NCI-H82 treated with DMSO at 0.1 percent for 48 hours (cell line): ENCODE data around the gene ZNF778.
"Not testable (repeated sequence)": the region's sequence is repeated elsewhere in the genome, so short reads cannot be mapped to it uniquely, and the experiment has no call there.

ENCODE experiments used
- DNase-seq: peaks from one replicate; lab custom pipeline; 2025; ENCODE audit not compliant: unreplicated experiment; lab: John Stamatoyannopoulos, UW

The ZNF778 gene

DNA sequence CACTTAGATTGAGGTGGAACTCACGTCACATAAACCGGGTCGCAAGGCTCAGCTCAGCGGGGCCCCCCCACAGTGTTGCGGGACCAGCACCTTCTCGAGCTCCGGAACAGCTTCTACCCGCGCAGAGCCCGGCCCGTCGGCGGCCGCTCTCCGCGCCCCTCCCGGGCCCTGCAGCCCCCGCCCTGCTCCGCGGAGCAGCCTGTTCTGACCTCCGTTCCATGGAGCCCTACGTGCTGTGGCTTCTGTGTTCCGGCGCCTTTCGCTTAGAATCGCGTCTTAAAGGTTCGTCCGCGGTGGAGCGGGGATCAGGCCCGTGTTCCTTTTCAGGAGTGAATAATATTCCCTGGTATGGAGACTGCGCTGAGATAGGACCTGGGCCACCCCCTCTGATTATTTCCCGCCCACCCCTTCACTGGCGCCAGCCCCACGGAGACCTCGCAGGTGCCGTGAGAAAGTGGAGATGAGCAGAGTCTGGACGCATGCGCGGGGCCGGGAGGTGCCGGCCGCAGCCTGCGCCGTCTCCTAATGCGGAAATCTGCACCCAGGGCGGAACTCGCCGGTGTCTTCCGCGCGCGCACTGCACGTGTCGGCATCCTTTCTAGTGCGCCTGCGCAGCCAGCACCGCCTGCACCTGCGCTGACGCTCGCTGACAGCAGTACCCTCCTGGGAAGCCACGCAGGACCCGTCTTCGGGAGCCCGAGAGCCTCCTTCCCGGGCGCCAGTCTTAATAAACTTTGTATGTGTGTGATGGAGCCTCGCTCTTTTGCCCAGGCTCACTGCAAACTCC lies 30.9 kb downstream of the ZNF778 start:
- no peak for DNase-seq

DNA sequence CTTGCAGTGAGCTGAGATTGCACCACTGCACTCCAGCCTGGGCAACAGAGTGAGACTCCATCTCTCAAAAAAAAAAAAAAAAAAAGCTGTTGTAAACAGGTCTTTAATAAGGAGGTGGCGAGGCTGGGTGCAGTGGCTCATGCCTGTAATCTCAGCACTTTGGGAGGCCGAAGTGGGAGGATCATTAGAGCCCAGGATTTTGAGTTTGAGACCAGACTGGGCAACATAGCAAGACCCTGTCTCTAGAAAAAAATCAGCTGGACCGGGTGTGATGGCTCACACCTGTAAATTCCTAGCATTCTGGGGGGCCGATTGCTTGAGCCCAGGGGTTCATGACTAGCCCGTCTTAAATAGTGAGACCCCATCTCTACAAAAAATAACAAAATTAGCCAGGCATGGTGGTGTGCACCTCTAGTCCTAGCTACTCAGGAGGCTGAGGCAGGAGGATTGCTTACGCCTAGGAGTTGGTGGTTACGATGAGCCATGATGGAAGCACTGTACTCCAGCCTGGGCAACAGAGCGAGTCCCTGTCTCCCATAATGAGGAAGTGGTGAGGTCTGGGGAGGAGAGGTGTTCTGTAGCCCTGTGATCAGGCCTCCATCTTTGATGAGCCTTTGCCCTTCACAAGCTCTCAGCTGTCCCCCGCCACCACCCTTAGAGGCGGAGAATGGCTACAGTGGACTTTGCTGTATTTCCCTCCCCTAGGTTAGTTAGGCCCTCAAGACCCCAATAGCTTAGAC lies 36.2 kb downstream of the ZNF778 start:
- DNase-seq: no peak

DNA sequence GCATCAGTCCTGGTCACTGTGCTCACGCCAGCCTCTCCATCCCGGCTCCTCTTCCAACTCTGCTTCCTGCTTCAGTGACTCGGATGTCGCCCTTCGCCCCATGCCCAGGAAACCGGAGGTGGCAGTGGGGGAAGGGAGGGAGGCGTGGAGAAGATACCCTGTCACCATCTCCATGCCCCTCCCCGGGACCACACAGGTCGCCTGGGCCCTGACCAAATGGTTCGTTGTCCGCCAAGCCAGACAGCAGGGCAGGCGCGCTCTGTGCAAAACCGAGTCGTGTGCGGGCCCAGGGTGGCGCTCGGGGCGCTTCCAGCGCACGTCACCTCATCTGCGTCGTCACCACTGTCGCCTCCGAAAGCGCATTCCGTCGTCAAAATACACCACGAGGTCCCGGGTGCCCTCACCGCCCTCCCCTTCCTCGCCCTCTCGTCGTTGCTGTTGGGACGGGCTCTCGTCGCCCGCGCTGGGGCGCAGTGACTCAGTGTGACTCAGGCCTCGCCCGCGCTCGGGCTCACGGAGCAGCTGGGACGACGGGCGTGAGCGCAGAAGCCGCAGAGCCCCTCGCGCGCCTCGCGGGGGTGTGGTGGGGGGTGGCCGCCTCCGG lies 39.2 kb downstream of the ZNF778 start:
- no peak for DNase-seq

DNA sequence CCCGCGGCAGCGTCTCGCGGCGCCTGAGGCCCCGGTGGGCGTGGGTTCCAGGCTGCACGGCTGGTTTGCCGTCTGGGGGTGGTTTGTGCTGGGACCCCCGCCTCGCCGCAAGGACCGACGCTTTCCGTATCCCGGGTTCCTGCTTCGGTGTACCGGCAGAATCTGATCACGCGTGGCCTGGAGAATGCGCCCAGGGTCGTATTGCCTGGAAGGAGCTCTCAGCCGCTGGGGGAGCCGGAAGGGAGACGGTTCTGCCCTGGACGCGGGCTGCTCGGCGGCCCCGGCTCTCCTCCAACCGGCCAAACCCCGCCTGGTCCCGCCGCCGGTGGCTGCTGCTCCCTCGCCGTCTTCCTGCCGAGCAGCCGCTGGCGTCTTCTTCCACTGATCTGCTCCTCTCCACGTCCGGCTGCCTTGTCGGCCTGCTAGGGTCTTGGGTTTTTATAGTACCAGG lies 39.8 kb downstream of the ZNF778 start:
- no peak for DNase-seq

DNA sequence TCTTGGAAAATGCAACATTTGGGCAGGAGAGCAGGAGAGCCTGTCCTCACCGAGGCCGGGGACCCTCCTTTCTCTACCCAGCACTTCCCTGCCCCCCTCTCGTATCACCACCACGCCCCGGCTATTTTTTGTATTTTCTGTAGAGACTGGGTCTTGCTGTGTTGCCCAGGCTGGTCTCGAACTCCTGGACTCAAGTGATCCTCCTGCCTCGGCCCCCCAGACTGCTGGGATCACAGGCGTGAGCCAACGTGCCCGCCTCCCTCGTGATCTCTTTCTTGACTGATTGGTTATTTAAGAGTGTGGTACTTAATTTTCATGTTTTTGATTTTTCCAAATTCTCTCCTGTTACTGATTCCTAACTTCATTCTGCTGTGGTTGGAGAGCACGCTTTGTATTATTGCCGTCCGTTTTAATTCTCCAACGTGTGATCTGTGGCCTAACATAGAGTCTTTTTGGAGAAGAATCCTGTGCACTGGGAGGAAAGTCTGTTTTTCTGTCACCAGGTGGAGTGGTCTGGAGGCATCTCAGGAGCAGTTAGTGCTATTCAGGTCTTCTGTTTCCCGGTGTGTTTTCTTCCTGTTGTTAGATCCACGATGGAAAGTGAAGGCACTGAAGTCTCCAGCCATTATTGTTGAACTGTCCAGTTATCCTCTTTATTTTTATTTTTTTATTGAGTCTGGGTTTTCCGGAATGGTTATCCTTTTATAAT lies 40.4 kb downstream of the ZNF778 start:
- DNase-seq: no peak

DNA sequence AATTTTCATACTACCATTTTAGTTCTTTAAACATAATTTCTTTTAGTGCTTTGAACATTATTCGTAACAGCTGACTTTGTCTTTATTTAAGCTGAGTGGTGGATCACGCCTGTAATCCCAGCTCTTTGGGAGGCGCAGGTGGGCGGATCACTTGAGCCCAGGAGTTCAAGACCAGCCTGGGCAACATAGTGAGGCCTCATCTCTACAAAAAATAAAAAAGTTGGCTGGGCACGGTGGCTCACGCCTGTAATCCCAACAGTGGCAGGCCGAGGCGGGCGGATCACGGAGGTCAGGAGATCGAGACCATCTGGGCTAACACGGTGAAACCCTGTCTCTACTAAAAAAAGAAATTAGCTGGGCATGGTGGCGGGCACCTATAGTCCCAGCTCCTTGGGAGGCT lies 42.4 kb downstream of the ZNF778 start:
- DNase-seq: not testable (repeated sequence)

DNA sequence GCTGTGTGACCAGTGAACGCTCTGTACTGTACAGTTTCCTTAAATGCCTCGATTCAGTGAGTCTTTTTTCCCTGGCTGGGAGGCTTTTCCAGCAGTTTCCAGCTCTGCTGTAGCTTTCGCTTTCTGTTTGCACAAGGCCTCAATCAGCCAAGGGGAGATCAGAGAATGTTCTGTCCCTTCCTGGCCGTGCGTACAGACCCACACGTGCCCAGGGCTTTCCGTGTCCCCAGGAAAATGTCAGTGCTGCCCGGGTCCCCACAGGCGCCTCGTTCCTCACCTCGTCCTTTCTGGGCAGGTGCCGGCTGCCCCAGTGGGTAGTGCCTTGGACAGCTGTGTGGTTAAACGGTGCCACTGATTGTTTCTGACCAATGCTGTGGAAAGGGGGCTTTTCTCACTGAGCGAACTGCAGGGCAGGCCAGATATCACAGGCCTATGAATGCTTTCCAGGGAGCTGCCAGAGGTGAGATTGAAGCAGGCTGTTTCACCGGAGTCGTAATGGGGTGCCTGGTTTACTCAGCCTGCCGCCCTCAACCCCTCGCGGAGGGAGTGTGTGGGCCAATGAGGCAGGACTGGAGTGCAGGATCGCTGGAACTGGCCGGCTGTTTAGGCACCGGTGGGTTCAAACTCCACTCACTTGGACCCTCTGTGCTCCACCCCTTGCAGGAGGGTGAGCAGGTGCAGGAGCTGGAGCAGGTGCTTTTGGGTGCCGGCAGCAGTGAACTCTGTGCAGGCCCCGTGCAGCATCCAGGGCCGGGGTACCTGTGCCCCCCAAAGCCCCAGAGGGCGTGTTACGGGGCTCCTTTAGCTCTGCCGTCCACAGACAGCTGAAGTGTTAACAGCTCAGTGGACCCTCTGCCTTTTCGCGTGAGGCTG lies 44.4 kb downstream of the ZNF778 start:
- no peak for DNase-seq

DNA sequence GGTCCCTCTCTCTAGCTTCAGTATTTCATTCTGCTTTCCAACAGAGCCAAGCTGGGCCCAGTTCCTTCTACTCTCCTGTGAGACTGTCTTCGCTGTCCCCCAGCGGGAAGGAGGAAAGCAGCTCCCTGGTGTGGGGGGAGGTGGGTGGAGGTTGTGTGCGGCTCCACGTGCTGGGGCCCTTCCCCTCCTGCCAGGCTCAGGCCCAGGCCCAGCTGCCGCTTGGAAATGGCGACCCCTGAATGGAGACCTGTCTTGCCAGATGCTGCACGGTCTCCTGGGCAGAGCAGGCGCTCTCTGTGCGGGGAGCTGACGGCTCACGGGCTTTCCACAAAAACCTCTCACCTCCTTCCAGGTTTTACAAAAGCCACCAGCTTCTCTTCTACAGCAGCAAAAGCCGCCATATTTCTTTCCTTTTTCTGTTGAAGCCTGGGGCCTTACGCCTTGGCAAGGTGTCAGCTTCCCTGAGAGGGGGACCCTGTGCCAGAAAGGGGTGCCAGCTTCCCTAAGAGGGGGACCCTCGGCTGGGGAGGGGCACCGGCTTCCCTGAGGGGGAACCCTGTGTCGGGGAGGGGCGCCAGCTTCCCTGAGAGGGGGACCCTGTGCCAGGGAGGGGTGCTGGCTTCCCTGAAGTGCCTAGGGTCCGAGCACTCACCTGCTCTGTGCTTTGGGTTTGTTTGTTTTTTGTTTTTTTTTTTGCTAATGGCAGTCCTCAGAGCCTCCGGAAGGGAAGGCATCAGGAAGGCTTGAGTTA lies 47.5 kb downstream of the ZNF778 start:
- no peak for DNase-seq

DNA sequence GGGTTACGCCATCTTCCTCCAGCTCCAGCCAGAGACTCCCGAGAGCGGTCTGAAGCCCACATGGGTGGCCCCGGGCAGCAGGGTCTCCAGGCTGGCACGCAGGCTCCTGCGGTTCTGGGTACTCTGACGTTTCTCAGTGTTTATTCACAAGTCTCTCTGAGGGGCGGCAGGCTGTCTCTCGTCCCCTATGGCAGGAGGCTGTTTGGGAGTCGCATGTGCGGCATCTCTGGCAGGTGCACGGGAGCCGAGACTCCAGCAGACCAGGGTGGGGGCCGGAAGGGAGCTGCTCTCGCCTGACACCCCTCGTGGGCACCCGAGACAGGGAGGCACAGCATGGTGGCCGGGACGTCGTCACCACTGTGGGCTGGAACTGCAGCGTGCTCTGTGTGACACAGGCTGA lies 48.1 kb downstream of the ZNF778 start:
- no peak for DNase-seq

DNA sequence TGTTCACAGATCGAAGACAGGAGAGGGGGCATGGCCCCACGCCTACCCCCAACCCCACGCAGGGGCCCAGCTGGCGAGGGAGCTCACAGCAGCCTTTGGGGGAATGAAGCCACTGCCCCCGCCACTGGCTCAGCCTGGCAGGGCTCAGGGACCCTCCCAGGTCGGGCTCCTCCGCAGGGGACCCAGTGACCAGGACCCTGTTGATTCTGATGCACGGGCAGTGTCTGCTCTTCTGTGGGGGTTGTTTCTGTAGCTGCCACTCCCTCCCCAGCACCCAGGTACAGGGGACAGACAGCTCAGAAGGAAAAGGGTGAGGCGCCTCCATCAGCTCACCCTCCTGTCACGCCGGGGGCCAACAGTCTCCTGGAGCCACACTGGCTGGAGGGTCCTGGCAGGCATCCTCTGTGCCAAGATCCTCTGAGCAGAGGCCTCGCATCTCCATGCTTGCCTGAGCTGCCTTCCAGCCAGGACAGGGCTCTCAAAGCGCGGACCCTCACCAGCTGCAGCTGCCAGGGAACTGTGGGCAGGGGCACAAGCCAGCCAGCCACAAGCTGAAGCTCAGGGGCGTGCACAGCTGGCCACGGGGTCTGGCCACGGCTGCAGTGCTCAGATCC lies 49.1 kb downstream of the ZNF778 start:
- no peak for DNase-seq

DNA sequence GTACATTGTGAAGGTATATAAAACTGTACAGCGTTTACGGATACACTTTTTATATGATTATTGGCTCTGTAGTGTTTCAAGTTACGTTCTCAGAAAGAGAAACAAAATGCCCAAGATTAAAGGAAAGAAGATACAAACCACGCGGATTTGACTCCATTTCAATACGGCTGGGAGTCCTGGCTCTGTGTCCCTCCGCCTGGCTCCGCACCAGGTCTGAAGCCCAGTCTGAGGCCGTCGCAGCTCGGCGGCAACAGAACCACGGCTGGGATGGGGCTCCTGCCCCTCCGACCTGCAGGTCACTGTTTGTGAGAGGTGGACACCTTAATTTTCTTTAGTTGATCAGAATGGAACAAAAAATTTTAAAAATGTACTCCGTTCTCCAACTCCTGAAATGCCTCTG lies 50.2 kb downstream of the ZNF778 start:
- not testable (repeated sequence) for DNase-seq

DNA sequence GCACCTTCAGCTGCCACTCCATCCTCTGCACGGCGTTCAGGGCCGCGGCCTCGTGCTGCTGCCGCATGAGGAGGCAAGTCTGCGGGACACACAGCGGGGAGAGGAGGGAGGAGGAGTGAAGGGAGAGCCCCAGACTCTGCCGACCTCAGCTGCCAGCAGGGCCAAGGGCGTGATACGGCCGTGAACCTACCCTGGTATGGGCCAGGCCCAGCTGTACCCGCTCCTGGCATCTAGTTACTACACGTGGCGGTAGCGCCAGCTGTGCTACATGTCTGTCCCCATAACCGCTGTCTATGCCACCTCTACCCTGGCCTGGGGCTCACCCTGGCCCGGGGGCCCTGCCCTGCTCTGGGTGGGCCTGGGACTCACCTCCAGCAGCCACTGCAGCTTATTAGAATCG lies 51.1 kb downstream of the ZNF778 start:
- no peak for DNase-seq

DNA sequence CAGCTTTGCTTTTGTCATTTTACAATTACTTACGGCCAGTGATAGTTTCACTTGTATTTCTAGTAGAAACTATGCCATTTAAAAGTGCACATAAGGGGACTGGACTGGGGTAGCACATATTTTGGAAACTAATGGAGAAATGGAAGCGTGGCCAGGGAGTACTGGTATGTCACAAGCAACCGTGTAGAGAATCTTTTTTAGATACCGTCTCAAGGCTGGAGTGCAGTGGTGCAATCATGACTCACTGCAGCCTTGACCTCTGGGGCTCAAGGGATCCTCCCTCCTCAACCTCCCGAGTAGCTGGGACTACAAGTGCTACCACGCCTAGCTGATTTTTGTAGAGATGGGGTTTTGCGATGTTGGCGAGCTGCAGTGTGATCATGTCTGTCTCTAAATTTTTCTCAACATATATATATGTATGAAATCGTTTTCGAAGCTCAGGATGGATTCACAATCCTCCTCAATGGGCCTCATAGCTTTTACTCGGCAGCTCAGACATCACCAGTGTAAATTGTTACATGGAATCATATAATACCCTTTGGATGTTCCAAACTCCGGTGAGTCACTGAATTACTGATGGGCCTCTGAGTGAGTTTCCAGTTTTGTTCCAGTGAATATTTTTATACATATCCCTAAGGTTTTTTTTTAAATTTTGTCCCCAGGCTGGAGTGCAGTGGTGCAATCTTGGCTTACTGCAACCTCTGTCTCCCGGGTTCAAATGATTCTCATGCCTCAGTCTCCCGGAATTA lies 51.7 kb downstream of the ZNF778 start:
- no peak for DNase-seq

DNA sequence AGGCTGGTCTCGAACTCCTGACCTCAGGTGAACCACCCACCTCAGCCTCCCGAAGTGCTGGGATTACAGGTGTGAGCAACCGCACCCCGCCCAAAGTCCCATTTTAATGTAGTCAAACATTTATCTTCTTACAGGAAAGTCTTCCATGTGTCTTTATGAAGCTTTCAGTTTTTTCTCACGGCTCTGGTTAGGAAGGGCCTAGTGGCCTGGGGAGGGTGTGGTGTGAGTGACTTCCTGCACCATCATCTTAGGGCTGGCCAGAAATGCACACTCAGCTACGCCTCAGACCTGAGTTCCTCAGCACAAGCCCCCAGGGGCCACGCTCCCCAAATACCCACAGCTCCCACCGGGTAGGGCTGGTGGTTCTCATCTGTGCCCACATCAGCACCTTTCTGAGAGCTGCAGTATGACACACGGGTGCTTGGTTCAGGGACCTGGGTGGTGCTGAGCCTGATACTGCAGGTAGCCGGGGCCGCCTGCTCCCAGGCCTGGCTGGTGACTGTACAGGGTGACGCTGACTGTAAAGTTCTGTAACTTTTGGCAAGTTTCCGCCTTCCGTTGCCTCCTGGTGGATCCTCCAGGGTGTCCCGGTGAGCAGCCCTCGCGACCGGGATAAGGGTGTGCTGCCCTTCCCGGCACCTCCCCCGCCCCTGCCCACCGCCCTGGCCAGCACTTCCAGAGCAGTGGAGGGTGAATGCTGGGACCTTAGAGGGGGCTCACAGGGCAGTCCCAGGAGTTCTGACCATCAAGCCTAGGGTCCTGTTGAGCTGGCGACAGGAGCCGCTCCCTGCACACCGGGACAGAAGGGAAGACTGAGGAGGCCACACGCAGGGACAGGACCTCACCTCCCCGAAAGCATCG lies 52.5 kb downstream of the ZNF778 start:
- no peak for DNase-seq

DNA sequence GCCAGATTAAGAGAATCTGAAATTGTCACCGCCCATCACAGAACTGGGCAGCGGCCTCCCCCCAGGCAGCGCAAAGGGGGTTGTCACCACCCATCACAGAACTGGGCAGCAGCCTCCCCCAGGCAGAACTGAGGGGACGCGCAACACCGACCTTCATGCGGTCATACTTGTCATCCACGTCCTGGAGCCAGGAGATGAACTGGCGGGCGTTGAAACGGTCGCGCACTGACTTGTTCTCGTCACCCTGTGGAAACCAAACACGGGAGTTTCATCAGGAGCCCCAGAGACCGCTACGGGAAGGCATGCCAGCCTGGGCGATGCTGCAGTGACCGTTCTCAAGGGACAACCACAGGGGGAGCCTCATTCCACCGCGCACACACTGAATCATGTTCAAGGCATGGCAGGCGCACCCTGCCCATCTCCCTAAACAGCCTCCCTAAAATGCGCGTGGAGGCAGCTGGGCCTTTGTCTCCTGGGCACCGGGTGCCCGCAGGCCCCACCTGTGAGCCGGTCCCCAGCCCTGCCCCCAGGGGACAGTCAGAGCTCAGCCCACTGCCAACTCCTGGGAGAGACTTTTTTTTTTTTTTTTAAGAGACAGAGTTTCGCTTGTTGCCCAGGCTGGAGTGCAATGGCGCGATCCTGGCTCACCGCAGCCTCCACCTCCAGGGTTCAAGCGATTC lies 53.3 kb downstream of the ZNF778 start:
- no peak for DNase-seq

DNA sequence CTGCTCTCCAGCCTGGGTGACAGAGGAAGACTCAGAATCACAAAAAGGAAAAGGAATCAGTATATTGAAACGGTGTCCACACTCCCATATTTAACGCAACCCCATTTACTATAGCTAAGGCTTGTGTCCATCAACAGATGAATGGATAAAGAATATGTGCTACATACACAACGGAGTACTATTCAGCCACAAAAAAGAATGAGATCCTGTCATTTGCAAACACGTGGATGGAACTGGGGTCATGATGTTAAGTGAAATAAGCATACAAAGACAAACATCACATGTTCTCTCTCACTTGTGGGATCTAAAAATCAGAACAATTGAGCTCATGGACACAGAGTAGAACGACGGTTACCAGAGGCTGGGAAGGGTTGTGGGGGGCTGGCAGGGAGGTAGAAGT lies 55.1 kb downstream of the ZNF778 start:
- no peak for DNase-seq
